ELF-1 (cell line): ENCODE results near the gene CKMT1B.
A peak's percentile ranks its signal among the peaks of the same experiment; 100 is the strongest.
"Not testable (repeated sequence)": the region's sequence is repeated elsewhere in the genome, so short reads cannot be mapped to it uniquely, and the experiment has no call there.

Experiments
- DNase-seq: peaks from one replicate; pipeline ENCODE4 v3.0.0-alpha.2; 2016; ENCODE audit warnings: low read depth, low spot score

CKMT1B gene

GRCh38 chr15:43593328-43594190 is at the start of gene CKMT1B:
TSS of gene CKMT1B (plus strand) at chr15:43594027. CDS start at chr15:43594219, 192 bp downstream.
- DNase-seq: not testable (repeated sequence)

DNA sequence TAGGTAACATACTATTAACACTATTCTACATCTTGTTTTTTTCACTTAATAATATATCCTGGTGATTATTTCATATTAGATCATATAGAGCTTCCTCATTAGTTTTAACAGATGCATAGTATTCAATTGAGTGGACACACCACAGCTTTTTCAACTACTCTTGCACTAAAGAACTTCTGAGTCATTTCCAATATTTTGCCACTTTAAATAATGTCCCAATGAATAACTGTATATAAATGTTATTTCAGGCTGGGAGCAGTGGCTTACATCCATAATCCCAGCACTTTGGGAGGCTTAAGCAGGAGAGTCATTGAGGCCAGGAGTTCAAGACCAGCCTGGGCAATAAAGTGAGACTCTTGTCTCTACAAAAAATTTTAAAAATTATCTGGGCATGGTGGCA is 49.6 kb upstream of the CKMT1B start:
- DNase-seq: no peak

DNA sequence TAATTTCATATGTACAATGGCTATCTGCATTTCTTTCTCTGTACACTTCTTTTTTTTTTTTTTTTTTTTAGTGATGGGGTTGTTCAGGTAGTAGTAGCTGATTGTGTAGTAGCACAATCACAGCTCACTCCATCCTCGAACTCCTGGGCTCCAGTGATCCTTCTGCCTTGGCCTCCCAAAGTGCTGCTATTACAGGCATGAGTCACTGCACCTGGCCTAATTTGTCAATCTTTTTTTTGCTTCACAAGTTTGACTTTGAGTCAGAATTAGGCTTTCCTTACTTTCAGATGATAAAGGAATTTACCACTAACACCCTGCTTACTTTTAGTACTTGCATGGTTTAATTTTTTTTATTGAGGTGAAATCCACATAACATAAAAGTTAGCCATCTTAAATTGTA is 48.4 kb upstream of the CKMT1B start:
- no peak for DNase-seq

DNA sequence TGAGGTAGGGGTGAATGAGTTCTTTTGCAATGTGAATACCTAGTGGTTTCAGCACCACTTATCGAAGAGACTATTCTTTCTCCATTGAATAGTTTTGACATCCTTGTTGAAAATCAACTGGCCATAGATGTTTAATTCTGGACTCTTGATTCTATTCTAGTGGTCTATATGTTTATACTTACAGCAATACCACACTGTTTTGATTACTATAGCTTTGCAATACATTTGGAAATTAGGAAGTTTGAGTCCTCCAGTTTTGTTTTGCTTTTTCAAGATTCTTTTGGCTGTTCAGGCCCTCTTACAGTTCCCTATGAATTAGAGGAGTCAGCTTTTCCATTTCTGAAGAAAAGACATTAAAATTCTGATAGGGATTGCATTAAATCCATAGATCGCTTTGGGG is 46.3 kb upstream of the CKMT1B start:
- DNase-seq: no peak

- no peak for DNase-seq
Observed at GRCh38 chr15:43550527-43551363, 43.1 kb upstream of the CKMT1B start.

- DNase-seq: no peak
Observed at GRCh38 chr15:43552256-43552655, 41.6 kb upstream of the CKMT1B start.

DNA sequence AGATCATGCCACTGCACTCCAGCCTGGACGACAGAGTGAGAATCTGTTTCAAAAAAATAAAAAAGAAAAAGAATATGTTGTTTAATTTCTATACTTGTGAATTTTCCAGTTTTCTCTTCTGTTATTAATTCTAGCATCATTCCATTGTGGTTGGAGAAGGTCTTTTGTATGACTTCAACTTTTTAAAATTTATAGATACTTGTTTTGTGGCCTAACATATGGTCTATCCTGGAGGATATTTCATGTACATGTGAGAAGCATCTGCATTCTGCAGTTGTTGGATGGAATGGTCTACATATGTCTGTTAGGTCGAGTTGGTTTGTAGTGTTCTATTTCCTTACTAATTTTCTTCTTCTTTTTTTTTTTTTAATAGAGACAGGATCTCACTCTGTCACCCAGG is 40.8 kb upstream of the CKMT1B start:
- DNase-seq: no peak

DNA sequence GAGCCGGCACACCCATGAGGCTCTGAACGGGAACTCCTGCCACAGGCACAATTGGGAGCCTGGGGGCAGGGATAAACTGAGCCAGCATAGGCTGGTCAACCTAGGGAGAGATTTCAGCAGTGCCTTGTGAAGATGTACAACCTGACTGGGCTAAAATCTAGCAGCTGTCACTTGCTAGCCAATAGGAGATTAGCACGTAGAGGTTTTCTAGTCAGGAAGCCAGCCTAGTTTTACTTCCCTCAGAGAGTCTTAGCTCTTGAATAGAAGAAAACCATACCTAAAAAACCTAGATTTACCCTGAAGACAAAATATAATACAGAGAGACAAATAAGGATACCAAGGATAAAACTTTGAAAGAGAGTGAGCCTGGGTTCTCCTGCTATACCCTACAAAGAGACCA is 31.1 kb upstream of the CKMT1B start:
- not testable (repeated sequence) for DNase-seq

DNA sequence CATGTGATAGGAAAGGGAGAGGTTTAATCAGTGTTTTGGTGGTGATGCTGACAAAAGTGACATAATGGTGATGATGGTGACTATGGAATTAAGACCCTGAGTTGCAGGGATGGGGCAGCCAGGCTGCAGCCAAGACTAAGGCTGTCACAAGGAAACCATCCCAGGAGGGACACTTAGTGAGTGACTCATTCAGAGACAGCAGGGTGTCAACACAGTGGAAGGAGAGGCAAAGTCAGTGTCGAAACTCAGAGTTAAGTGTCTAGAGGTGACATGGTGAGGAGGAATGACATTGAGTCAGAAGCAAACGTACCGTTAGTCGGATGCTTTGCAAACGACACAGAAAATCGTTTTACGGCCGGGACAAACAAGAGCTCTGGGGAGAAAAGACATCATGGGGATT is 30.0 kb upstream of the CKMT1B start:
- DNase-seq: not testable (repeated sequence)

GRCh38 chr15:43566615-43567014 is 27.2 kb upstream of the CKMT1B start:
- not testable (repeated sequence) for DNase-seq

DNA sequence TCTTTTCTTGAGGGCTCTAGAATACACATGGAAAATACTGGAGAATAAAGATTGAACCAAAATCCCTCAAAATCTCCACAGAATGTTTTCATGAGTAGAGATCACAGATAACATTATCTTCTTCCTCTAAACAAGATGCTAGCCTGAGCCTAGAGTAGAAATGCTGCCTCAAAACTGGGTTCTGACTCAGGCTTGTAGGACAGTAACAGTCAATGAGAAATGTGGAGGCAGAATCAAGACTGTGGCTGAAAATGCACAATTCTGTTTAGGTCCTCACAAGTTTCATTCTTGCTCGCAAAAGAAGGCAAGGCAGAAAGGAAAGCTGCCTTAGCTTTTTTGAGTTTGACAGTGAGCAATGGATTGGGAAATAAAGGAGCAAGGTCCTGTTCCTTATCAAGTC is 19.2 kb upstream of the CKMT1B start:
- DNase-seq: not testable (repeated sequence)

- DNase-seq: not testable (repeated sequence)
Observed at GRCh38 chr15:43589778-43590466, 3.9 kb upstream of the CKMT1B start, which contains the start of gene PPIP5K1. TSS of gene PPIP5K1 (minus strand) at chr15:43590208. CDS start at chr15:43584504, 5,704 bp downstream.

- DNase-seq: not testable (repeated sequence)
Observed at GRCh38 chr15:43592841-43593240, 986 bp upstream of the CKMT1B start.

DNA sequence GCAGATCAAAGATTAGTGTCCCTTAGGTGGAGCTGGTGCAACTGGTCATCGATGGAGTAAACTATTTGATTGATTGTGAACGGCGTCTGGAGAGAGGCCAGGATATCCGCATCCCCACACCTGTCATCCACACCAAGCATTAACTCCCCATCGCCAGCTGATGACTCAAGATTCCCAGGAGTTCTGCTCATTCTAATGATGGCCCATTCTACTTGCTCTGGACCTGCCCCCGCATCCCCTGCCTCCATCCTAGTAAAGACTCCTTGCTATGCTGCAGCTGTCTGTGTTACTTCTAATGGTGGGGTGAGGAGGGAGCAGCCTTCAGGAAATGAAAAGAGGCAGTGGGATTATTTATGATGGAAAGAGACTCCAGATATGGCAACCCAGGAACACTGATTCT is 5.3 kb downstream of the CKMT1B start:
- DNase-seq: not testable (repeated sequence)

DNA sequence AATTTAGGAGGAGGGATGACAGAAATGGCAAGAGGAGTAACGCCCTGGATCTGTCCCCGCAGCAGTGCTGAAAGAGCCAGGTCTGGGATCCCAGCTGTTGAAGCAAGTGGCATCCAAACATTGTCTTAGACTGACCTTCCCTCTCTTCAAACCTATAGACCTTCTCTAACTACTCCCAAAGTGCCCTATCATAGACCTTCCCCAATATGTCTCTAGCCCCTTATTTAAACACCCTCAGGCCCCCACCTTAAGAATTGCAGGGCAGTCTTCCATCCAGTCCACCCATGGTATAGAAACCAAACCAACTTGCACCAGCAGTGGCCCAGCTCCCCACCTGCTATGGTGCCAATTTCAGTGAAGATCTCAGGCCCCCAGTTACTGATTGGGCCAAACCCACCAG is 6.4 kb downstream of the CKMT1B start:
- not testable (repeated sequence) for DNase-seq

- not testable (repeated sequence) for DNase-seq
Observed at GRCh38 chr15:43602233-43602632, 8.4 kb downstream of the CKMT1B start.

DNA sequence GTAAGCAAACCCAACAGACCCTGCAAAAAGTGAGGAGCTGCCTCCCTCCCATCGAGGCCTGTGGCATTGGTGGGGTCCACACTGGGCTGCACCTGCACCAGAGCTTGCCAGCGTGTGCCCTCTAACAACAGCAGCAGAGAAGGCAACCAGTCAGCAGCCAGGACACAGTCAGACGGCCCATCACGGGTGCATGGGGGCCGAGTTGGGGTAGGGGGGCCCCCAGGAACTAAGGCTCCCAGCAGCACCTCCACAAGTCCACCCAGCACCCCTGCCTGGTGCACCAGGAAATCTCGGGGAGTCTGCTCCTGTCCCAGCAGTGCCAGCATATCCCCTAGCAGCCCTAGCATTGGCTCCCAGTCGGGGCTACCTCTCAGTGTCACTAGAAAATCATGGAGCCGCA is 23.9 kb downstream of the CKMT1B start:
- not testable (repeated sequence) for DNase-seq

DNA sequence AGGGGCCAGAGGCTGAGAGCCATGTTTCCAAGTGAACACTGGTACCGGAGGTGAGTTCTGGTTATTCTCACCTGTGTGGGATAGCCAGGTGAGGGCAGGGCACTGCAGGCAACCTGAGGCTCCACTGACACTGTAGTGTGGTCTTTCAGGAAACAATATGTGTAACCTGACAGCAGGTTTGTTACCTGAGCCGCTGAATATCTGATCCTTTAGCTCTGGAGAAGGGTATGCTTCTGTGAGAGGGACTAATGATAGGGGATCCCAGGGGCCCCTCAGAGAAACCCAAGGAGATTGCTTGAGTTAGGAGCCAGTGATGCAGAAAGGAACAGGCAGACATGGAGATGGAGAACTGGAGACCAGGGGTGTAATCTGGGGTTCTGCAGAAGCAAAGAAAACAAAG is 24.9 kb downstream of the CKMT1B start, which contains the start of gene STRC:
TSS of gene STRC (minus strand) at position 101 of the 400 bp plus-strand sequence. CDS start at position 23, 78 bp downstream.
- DNase-seq: not testable (repeated sequence)

- peak; percentile 8 for DNase-seq
Observed at GRCh38 chr15:43622068-43622799, 28.4 kb downstream of the CKMT1B start.

DNA sequence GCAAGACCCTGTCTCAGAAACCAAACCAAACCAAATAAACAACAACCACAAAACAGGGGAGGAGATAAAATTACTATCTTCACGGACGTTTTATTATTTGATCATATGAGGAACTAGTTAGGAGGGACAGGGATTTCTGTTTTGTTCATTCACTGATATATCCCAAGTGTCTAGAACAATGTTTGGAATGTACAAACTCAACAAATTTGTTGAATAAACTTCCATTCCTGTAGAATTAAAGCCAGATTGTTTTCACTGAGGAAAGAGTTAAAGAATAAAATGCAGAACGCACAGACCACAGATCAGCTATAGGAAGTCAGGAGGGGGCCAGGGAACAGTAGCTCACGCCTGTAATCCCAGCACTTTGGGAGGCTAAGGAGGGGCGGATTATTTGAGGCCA is 31.3 kb downstream of the CKMT1B start:
- DNase-seq: no peak

DNA sequence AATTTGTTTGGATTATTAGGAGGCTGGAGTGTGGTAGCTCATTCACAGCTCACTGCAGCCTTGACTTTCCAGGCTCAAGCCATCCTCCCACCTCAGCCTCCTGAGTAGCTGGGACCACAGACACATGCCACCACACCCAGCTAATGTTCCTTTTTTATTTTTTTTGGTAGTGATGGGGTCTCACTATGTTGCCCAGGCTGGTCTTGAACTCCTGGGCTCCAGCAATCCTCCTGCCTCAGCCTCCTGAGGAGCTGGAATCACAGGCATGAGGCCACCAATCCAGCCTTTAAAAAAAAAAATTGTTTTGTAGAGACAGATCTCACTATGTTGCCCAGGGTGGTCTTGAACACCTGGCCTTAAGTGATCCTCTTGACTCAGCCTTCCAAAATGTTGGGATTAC is 33.1 kb downstream of the CKMT1B start:
- DNase-seq: not testable (repeated sequence)
